CD8-positive, alpha-beta memory T cell (primary cell): ENCODE measurements around the gene OLFML2B. TPM values are rescaled to one million over a fixed set of nuclear protein-coding genes. Genes with fewer than 3 reads are reported as not detected.
"Not testable (repeated sequence)": the region's sequence is repeated elsewhere in the genome, so short reads cannot be mapped to it uniquely, and the experiment has no call there.

Experiments used
- CTCF ChIA-PET: fragments of 350-600 bp; sonication (Branson Sonifier 250); formaldehyde crosslinking; loops from one replicate; lab custom pipeline; 2021; ENCODE audit warnings: antibody characterized with exemption; lab: Charles Lee
- POLR2A ChIA-PET: fragments of 350-600 bp; sonication (Branson Sonifier 250); formaldehyde crosslinking; loops from one replicate; lab custom pipeline; 2021; ENCODE audit warnings: antibody characterized with exemption; lab: Charles Lee
- DNase-seq, 5 donors: peaks; one replicate each; pipeline versions ENCODE4 v3.0.0 to v3.0.0-alpha.2; 2020 to 2022; ENCODE audit warnings: mixed read lengths in 1 of 5
- H3K27ac ChIP-seq: one replicate; pipeline ENCODE4 v1.7.0; 2013; ENCODE audit warnings: low read depth, mild to moderate bottlenecking, low read length, moderate library complexity
- H3K27me3 ChIP-seq: 2 replicates; pipeline ENCODE4 v1.7.0; 2013; ENCODE audit warnings: low read length, mild to moderate bottlenecking; ENCODE audit not compliant: insufficient read depth, poor library complexity, severe bottlenecking
- H3K36me3 ChIP-seq: 2 replicates; pipeline ENCODE4 v1.7.0; 2013; ENCODE audit warnings: mild to moderate bottlenecking, low read length, moderate library complexity; ENCODE audit not compliant: insufficient read depth
- H3K4me1 ChIP-seq: 2 replicates; pipeline ENCODE4 v1.7.0; 2013; ENCODE audit warnings: mild to moderate bottlenecking, low read length, moderate library complexity; ENCODE audit not compliant: insufficient read depth
- H3K4me3 ChIP-seq: 2 replicates; pipeline ENCODE4 v1.7.0; 2013; ENCODE audit warnings: mild to moderate bottlenecking, low read length
- H3K9me3 ChIP-seq: 2 replicates; pipeline ENCODE4 v1.7.0; 2013; ENCODE audit warnings: mild to moderate bottlenecking, low read length
- H3K27ac Mint-ChIP-seq, 8 donors: one replicate each; pipeline ENCODE4 v1.8.0; 2020 to 2021; ENCODE audit warnings: mixed read lengths in 8 of 8, mild to moderate bottlenecking in 6 of 8, inconsistent platforms in 3 of 8, moderate library complexity in 3 of 8
- H3K27me3 Mint-ChIP-seq, 2 donors: one replicate each; pipeline ENCODE4 v1.8.0; 2020 to 2021; ENCODE audit warnings: mixed read lengths in 2 of 2, mild to moderate bottlenecking in 1 of 2, moderate library complexity in 1 of 2
- H3K36me3 Mint-ChIP-seq, 3 donors: one replicate each; pipeline ENCODE4 v1.8.0; 2020 to 2021; ENCODE audit warnings: mixed read lengths in 3 of 3, inconsistent platforms in 1 of 3, mild to moderate bottlenecking in 1 of 3
- H3K4me1 Mint-ChIP-seq, 3 donors: one replicate each; pipeline ENCODE4 v1.8.0; 2020 to 2021; ENCODE audit warnings: mixed read lengths in 3 of 3, inconsistent platforms in 1 of 3, mild to moderate bottlenecking in 1 of 3
- H3K4me3 Mint-ChIP-seq, 7 donors: one replicate each; pipeline ENCODE4 v1.8.0; 2020 to 2021; ENCODE audit warnings: mixed read lengths in 7 of 7, mild to moderate bottlenecking in 6 of 7, moderate library complexity in 4 of 7, inconsistent platforms in 2 of 7
- H3K9me3 Mint-ChIP-seq, 5 donors: one replicate each; pipeline ENCODE4 v1.8.0; 2020 to 2022; ENCODE audit warnings: mixed read lengths in 5 of 5, mild to moderate bottlenecking in 3 of 5, moderate library complexity in 2 of 5, inconsistent platforms in 1 of 5
- polyA plus RNA-seq: library from polyadenylated mRNA; unstranded; fragments of 300-500 nt; fragmentation: Illumina TruSeq; gene quantifications from one replicate; pipeline ENCODE4 v1.2.3, GENCODE V29; 2021
- total RNA-seq, 2 experiments: library from RNA; stranded (reverse); gene quantifications; one replicate each; pipeline ENCODE4 v1.2.3, GENCODE V29; 2021

Gene OLFML2B
- total and polyA plus RNA-seq, 3 experiments from 2014 or later: 0.22 TPM; not detected in 1

DNA sequence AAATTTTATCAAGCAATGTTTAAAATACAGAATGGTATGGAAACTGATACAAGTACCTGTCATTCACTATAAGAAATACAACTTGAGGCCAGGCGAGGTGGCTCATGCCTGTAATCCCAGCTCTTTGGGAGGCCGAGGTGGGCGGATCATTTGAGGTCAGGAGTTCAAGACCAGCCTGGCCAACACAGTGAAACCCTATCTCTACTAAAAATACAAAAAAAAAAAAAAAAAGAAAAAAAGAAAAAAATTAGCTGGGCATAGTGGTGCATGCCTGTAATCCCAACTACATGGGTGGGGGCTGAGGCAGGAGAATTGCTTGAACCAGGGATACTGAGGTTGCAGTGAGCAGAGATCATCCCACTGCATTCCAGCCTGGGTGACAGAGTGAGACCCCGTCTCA lies 43.2 kb upstream of the OLFML2B start:
- peaks cover 14 to 21% (median 19%) of the 10 kb centered on the region in 3 donors for H3K4me1 Mint-ChIP-seq
- POLR2A ChIA-PET, CTCF ChIA-PET, DNase-seq, H3K4me3 Mint-ChIP-seq, H3K27ac ChIP-seq, H3K9me3 Mint-ChIP-seq, H3K4me3 ChIP-seq, H3K27ac Mint-ChIP-seq, H3K9me3 ChIP-seq, H3K36me3 ChIP-seq, H3K36me3 Mint-ChIP-seq: not testable (repeated sequence)
- H3K4me1 ChIP-seq: peaks cover 13% of the 10 kb centered on the region
- H3K27me3 Mint-ChIP-seq: peaks cover 26 to 80% of the 10 kb centered on the region in 2 donors
- peaks cover 38% of the 10 kb centered on the region for H3K27me3 ChIP-seq

- Histone ChIP-seq H3K36me3 (no peaks in the 10 kb centered on the region), H3K4me1 (peaks cover 7% of the 10 kb centered on the region), H3K27ac (no peak overlapping the region), H3K4me3 (no peak overlapping the region), H3K27me3 (peaks cover 26% of the 10 kb centered on the region), H3K9me3 (no peaks in the 10 kb centered on the region)
- H3K4me1 Mint-ChIP-seq: peaks cover 6 to 9% (median 8%) of the 10 kb centered on the region in 3 donors
- no peaks in the 10 kb centered on the region for H3K9me3 Mint-ChIP-seq
- no peak overlapping the region for H3K4me3 Mint-ChIP-seq
- H3K27me3 Mint-ChIP-seq: peaks cover 24 to 72% of the 10 kb centered on the region in 2 donors
- POLR2A ChIA-PET: no interaction called here
- CTCF ChIA-PET: no interaction called here
- H3K27ac Mint-ChIP-seq: no peak overlapping the region
- DNase-seq: no peak
- H3K36me3 Mint-ChIP-seq: peaks cover 0 to 10% (median 0%) of the 10 kb centered on the region in 3 donors
These were observed 41.3 kb upstream of the OLFML2B start for GRCh38 chr1:162065016-162065415.

- H3K36me3 Mint-ChIP-seq: peaks cover 0 to 10% (median 0%) of the 10 kb centered on the region in 3 donors
- Histone ChIP-seq H3K27ac (no peak overlapping the region), H3K36me3 (no peaks in the 10 kb centered on the region), H3K4me3 (no peak overlapping the region), H3K27me3 (peaks cover 16% of the 10 kb centered on the region), H3K4me1 (no peaks in the 10 kb centered on the region), H3K9me3 (no peaks in the 10 kb centered on the region)
- no peak overlapping the region for H3K27ac Mint-ChIP-seq
- no peaks in the 10 kb centered on the region for H3K4me1 Mint-ChIP-seq
- no peaks in the 10 kb centered on the region for H3K9me3 Mint-ChIP-seq
- no peak for DNase-seq
- H3K27me3 Mint-ChIP-seq: peaks cover 27 to 59% of the 10 kb centered on the region in 2 donors
- ChIA-PET POLR2A (no interaction called here), CTCF (no interaction called here)
- H3K4me3 Mint-ChIP-seq: no peak overlapping the region
These were observed 38.9 kb upstream of the OLFML2B start for GRCh38 chr1:162062542-162063015.

- H3K36me3 Mint-ChIP-seq: peaks cover 0 to 10% (median 0%) of the 10 kb centered on the region in 3 donors
These were observed 36.6 kb upstream of the OLFML2B start for GRCh38 chr1:162060314-162060713.

GRCh38 chr1:162059721-162060120 lies 36.1 kb upstream of the OLFML2B start:
- H3K9me3 Mint-ChIP-seq: no peaks in the 10 kb centered on the region
- peaks cover 0 to 10% (median 0%) of the 10 kb centered on the region in 3 donors for H3K36me3 Mint-ChIP-seq
- Histone ChIP-seq H3K4me3 (no peak overlapping the region), H3K27me3 (peaks cover 9% of the 10 kb centered on the region), H3K4me1 (no peaks in the 10 kb centered on the region), H3K36me3 (no peaks in the 10 kb centered on the region), H3K27ac (no peak overlapping the region), H3K9me3 (no peaks in the 10 kb centered on the region)
- DNase-seq: no peak
- POLR2A ChIA-PET: no interaction called here
- CTCF ChIA-PET: no interaction called here
- H3K27ac Mint-ChIP-seq: no peak overlapping the region
- H3K27me3 Mint-ChIP-seq: peaks cover 15 to 47% of the 10 kb centered on the region in 2 donors
- no peak overlapping the region for H3K4me3 Mint-ChIP-seq
- H3K4me1 Mint-ChIP-seq: no peaks in the 10 kb centered on the region

More at GRCh38 chr1:162060314-162060713, 36.6 kb upstream of the OLFML2B start:
- Histone ChIP-seq H3K27ac (no peak overlapping the region), H3K4me1 (no peaks in the 10 kb centered on the region), H3K27me3 (peaks cover 15% of the 10 kb centered on the region), H3K4me3 (no peak overlapping the region), H3K9me3 (no peaks in the 10 kb centered on the region), H3K36me3 (no peaks in the 10 kb centered on the region)
- no peaks in the 10 kb centered on the region for H3K4me1 Mint-ChIP-seq
- H3K27ac Mint-ChIP-seq: no peak overlapping the region
- H3K4me3 Mint-ChIP-seq: no peak overlapping the region
- ChIA-PET CTCF (no interaction called here), POLR2A (no interaction called here)
- H3K27me3 Mint-ChIP-seq: peaks cover 21 to 49% of the 10 kb centered on the region in 2 donors
- DNase-seq: no peak
- H3K9me3 Mint-ChIP-seq: no peaks in the 10 kb centered on the region

DNA sequence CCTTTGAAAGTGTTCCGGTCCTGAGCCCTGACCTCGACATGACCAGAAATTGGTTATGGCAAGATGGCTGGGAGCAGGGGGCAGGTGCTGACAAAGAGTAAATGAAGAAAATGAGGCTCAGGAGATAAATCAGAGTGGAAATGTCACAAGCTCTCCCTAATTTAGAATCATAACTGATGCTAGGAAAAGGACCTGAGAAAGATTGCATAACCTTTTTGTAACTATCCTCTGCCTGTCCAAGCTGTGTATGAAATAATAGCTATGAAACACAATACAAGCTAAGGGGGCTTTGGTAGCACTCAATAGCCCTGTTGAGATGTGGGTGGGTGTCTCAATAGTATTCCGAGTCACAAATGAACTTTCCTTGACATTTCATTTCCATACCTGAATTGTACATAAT lies 32.9 kb upstream of the OLFML2B start:
- H3K27ac Mint-ChIP-seq: no peak overlapping the region
- Histone ChIP-seq H3K36me3 (no peaks in the 10 kb centered on the region), H3K9me3 (no peaks in the 10 kb centered on the region), H3K27me3 (no peaks in the 10 kb centered on the region), H3K27ac (no peak overlapping the region), H3K4me3 (no peak overlapping the region), H3K4me1 (no peaks in the 10 kb centered on the region)
- H3K27me3 Mint-ChIP-seq: peaks cover 16 to 38% of the 10 kb centered on the region in 2 donors
- H3K9me3 Mint-ChIP-seq: no peaks in the 10 kb centered on the region
- H3K4me3 Mint-ChIP-seq: no peak overlapping the region
- ChIA-PET POLR2A (no interaction called here), CTCF (interaction anchor here (1.0 to 1.6 kb wide), 3 partner anchors 18 to 335 kb away, joined by 3 to 6 read pairs (median 3); no protein-coding TSS in a partner anchor)
- no peaks in the 10 kb centered on the region for H3K4me1 Mint-ChIP-seq
- H3K36me3 Mint-ChIP-seq: no peaks in the 10 kb centered on the region
- DNase-seq: no peak

DNA sequence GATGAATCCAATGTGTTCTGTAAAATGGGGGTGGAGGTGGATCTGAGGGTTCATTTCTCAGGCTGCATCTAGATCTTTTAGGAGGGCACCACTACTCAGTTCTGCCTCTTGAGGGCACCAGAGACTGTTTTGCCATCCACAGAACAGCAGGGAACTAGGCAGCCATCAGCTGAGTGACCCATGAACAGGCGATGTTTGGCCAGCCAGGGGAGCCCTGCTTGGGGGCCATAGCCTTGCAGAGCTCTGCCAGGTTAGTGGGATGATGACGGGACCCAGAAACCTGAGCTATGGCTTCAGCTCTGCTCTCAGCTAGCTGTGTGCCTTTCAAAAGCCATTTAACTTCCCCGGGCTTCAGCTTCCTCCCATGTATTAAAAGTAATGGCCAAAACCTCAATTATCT lies 32.4 kb upstream of the OLFML2B start:
- Mint-ChIP-seq H3K27ac (no peak overlapping the region), H3K9me3 (no peaks in the 10 kb centered on the region), H3K36me3 (no peaks in the 10 kb centered on the region), H3K4me1 (no peaks in the 10 kb centered on the region), H3K4me3 (no peak overlapping the region), H3K27me3 (peaks cover 16 to 42% of the 10 kb centered on the region in 2 donors)
- peak in 4 of 5 donors; percentile 8 to 48 (median 22) for DNase-seq
- H3K27ac ChIP-seq: no peak overlapping the region
- H3K4me3 ChIP-seq: no peak overlapping the region
- POLR2A ChIA-PET: no interaction called here
- no peaks in the 10 kb centered on the region for H3K27me3 ChIP-seq
- no peaks in the 10 kb centered on the region for H3K4me1 ChIP-seq
- CTCF ChIA-PET: interaction anchor here (1.0 to 1.6 kb wide), 3 partner anchors 17 to 335 kb away, joined by 3 to 6 read pairs (median 3); no protein-coding TSS in a partner anchor
- no peaks in the 10 kb centered on the region for H3K36me3 ChIP-seq
- no peaks in the 10 kb centered on the region for H3K9me3 ChIP-seq

DNA sequence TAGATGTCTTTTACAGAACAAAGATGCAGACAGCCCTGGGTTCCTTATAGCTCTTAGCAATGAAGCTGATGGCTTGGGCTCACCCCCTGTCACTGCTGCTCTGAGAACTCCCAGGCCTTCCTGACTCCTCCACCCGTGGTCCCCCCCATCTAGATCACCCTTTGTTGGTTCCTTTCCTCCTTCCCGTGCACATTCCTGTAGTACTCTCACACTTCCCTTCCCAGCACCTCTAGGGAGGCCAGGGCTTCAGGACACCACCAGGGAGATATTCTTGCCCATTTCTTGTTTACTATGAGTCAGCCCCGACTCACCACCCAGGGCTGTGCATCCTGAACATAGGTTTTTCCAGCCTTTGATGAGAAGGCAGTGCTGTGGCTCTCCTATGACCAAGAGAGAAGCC lies 31.4 kb upstream of the OLFML2B start:
- Mint-ChIP-seq H3K9me3 (no peaks in the 10 kb centered on the region), H3K4me1 (no peaks in the 10 kb centered on the region), H3K4me3 (no peak overlapping the region), H3K27ac (no peak overlapping the region), H3K36me3 (no peaks in the 10 kb centered on the region), H3K27me3 (peaks cover 10 to 42% of the 10 kb centered on the region in 2 donors)
- no peaks in the 10 kb centered on the region for H3K36me3 ChIP-seq
- H3K27ac ChIP-seq: no peak overlapping the region
- CTCF ChIA-PET: no interaction called here
- DNase-seq: no peak
- H3K27me3 ChIP-seq: no peaks in the 10 kb centered on the region
- POLR2A ChIA-PET: no interaction called here
- no peaks in the 10 kb centered on the region for H3K4me1 ChIP-seq
- no peaks in the 10 kb centered on the region for H3K9me3 ChIP-seq
- H3K4me3 ChIP-seq: no peak overlapping the region
